ENCODE results near the gene LRRC23.

DNA sequence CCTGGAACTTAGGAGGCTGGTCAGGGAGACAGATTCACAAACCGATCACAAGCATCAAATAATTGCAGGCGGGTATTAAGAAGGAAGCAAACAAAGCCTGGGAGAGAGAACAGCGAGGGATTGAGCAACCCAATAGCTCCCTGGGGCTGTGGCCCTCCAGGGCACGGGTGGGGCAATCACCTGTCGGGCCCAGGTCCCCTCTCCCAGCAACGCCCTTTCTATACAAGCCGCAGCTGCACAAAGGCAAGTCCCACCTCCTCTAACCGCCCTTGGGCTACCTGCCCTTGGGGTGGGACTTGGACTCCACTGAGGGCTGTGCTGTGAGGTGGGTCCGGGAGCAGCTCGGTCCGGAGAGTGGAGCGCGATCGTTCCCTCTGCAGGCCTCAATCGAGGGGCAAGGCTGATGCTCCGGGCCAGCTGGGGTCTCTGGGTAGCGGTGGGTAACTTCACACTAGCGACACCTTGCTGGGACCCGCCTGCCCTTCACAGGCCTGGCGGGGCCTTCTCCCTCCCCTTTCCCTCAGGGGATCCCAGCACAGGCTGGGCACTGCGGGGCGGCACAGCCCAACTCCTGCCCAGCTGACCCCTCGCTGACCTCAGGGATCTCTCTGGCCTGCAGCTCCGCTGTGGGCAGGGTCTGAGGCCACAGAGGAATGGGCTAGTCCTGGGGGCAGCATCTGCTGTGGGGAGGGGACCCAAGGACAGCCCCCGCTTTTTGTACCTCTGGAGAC, 57.8 kb downstream of the LRRC23 start:
- no peak for TF ChIP-seq POLR2AphosphoS5 (IDR thresholded peaks at IDR 0.05; ENCODE audit: insufficient read depth in 1 of 2, low read depth in 1 of 2)
- TF ChIP-seq, protein P1, sequence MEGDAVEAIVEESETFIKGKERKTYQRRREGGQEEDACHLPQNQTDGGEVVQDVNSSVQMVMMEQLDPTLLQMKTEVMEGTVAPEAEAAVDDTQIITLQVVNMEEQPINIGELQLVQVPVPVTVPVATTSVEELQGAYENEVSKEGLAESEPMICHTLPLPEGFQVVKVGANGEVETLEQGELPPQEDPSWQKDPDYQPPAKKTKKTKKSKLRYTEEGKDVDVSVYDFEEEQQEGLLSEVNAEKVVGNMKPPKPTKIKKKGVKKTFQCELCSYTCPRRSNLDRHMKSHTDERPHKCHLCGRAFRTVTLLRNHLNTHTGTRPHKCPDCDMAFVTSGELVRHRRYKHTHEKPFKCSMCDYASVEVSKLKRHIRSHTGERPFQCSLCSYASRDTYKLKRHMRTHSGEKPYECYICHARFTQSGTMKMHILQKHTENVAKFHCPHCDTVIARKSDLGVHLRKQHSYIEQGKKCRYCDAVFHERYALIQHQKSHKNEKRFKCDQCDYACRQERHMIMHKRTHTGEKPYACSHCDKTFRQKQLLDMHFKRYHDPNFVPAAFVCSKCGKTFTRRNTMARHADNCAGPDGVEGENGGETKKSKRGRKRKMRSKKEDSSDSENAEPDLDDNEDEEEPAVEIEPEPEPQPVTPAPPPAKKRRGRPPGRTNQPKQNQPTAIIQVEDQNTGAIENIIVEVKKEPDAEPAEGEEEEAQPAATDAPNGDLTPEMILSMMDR (IDR thresholded peaks at IDR 0.05), result no peak

Measured in vagina (tissue), 2 donors.